Activated naive CD4-positive, alpha-beta T cell treated with anti-CD3 and anti-CD28 coated beads, Interleukin-2, amount 50 U/mL, for 24 hours (primary cell): ENCODE data around the gene CBX4.
A peak's percentile ranks its signal among the peaks of the same experiment; 100 is the strongest.

ENCODE experiments used
- H3K27ac Mint-ChIP-seq: one replicate; pipeline ENCODE4 v1.8.0; 2021; ENCODE audit warnings: mild to moderate bottlenecking, mixed read lengths
- H3K27me3 Mint-ChIP-seq: one replicate; pipeline ENCODE4 v1.8.0; 2021; ENCODE audit warnings: mixed read lengths
- H3K36me3 Mint-ChIP-seq: one replicate; pipeline ENCODE4 v1.8.0; 2021; ENCODE audit warnings: mixed read lengths
- H3K4me1 Mint-ChIP-seq: one replicate; pipeline ENCODE4 v1.8.0; 2021; ENCODE audit warnings: mixed read lengths
- H3K4me3 Mint-ChIP-seq: one replicate; pipeline ENCODE4 v1.8.0; 2021; ENCODE audit warnings: mild to moderate bottlenecking, mixed read lengths
- H3K9me3 Mint-ChIP-seq: one replicate; pipeline ENCODE4 v1.8.0; 2021; ENCODE audit warnings: mixed read lengths

CBX4 gene

GRCh38 chr17:79814974-79815835, 24.0 kb downstream of the CBX4 start:
- H3K27me3 Mint-ChIP-seq: peaks cover 29% of the 10 kb centered on the region
- peaks cover 3% of the 10 kb centered on the region for H3K36me3 Mint-ChIP-seq
- H3K27ac Mint-ChIP-seq: no peak overlapping the region
- peaks cover 24% of the 10 kb centered on the region for H3K4me1 Mint-ChIP-seq
- no peak overlapping the region for H3K4me3 Mint-ChIP-seq
- H3K9me3 Mint-ChIP-seq: no peaks in the 10 kb centered on the region

GRCh38 chr17:79814127-79814973, 24.9 kb downstream of the CBX4 start:
- Mint-ChIP-seq H3K4me1 (peaks cover 24% of the 10 kb centered on the region), H3K4me3 (peak overlapping the region; percentile 66), H3K9me3 (no peaks in the 10 kb centered on the region), H3K27me3 (peaks cover 29% of the 10 kb centered on the region), H3K36me3 (peaks cover 3% of the 10 kb centered on the region), H3K27ac (peak overlapping the region; percentile 65)

- H3K27ac Mint-ChIP-seq: no peak overlapping the region
- peaks cover 3% of the 10 kb centered on the region for H3K36me3 Mint-ChIP-seq
- no peaks in the 10 kb centered on the region for H3K9me3 Mint-ChIP-seq
- no peak overlapping the region for H3K4me3 Mint-ChIP-seq
- H3K4me1 Mint-ChIP-seq: peaks cover 31% of the 10 kb centered on the region
- peaks cover 35% of the 10 kb centered on the region for H3K27me3 Mint-ChIP-seq
Observed at GRCh38 chr17:79813297-79814126, 25.7 kb downstream of the CBX4 start.

- peaks cover 33% of the 10 kb centered on the region for H3K4me1 Mint-ChIP-seq
- no peak overlapping the region for H3K27ac Mint-ChIP-seq
- peak overlapping the region; percentile 77 for H3K4me3 Mint-ChIP-seq
- H3K27me3 Mint-ChIP-seq: peaks cover 37% of the 10 kb centered on the region
- peaks cover 3% of the 10 kb centered on the region for H3K36me3 Mint-ChIP-seq
- no peaks in the 10 kb centered on the region for H3K9me3 Mint-ChIP-seq
Observed at GRCh38 chr17:79812353-79813258, 26.6 kb downstream of the CBX4 start.

- peaks cover 3% of the 10 kb centered on the region for H3K36me3 Mint-ChIP-seq
- H3K27me3 Mint-ChIP-seq: peaks cover 41% of the 10 kb centered on the region
- no peaks in the 10 kb centered on the region for H3K9me3 Mint-ChIP-seq
- peak overlapping the region; percentile 59 for H3K4me3 Mint-ChIP-seq
- H3K4me1 Mint-ChIP-seq: peaks cover 33% of the 10 kb centered on the region
- H3K27ac Mint-ChIP-seq: peak overlapping the region; percentile 30
Observed at GRCh38 chr17:79811868-79812352, 27.3 kb downstream of the CBX4 start.

GRCh38 chr17:79811011-79811867, 28.0 kb downstream of the CBX4 start:
- Mint-ChIP-seq H3K4me3 (peak overlapping the region; percentile 76), H3K4me1 (peaks cover 32% of the 10 kb centered on the region), H3K9me3 (no peaks in the 10 kb centered on the region), H3K27ac (peak overlapping the region; percentile 30), H3K27me3 (peaks cover 43% of the 10 kb centered on the region), H3K36me3 (peaks cover 3% of the 10 kb centered on the region)

GRCh38 chr17:79810130-79811010, 28.9 kb downstream of the CBX4 start:
- peaks cover 3% of the 10 kb centered on the region for H3K36me3 Mint-ChIP-seq
- no peak overlapping the region for H3K27ac Mint-ChIP-seq
- peaks cover 32% of the 10 kb centered on the region for H3K4me1 Mint-ChIP-seq
- peaks cover 45% of the 10 kb centered on the region for H3K27me3 Mint-ChIP-seq
- H3K4me3 Mint-ChIP-seq: peak overlapping the region; percentile 76
- H3K9me3 Mint-ChIP-seq: no peaks in the 10 kb centered on the region

GRCh38 chr17:79809530-79810129, 29.6 kb downstream of the CBX4 start:
- Mint-ChIP-seq H3K9me3 (no peaks in the 10 kb centered on the region), H3K4me1 (peaks cover 39% of the 10 kb centered on the region), H3K36me3 (peaks cover 3% of the 10 kb centered on the region), H3K27ac (no peak overlapping the region), H3K27me3 (peaks cover 51% of the 10 kb centered on the region), H3K4me3 (peak overlapping the region; percentile 42)

GRCh38 chr17:79808763-79809529, 30.3 kb downstream of the CBX4 start:
- Mint-ChIP-seq H3K36me3 (no peaks in the 10 kb centered on the region), H3K9me3 (no peaks in the 10 kb centered on the region), H3K27ac (peak overlapping the region; percentile 77), H3K4me1 (peaks cover 38% of the 10 kb centered on the region), H3K27me3 (peaks cover 48% of the 10 kb centered on the region), H3K4me3 (peak overlapping the region; percentile 26)

- Mint-ChIP-seq H3K4me3 (no peak overlapping the region), H3K27ac (peak overlapping the region; percentile 59), H3K4me1 (peaks cover 36% of the 10 kb centered on the region), H3K27me3 (peaks cover 47% of the 10 kb centered on the region), H3K9me3 (no peaks in the 10 kb centered on the region), H3K36me3 (no peaks in the 10 kb centered on the region)
Observed at GRCh38 chr17:79806863-79807720, 32.1 kb downstream of the CBX4 start.

- peak overlapping the region; percentile 59 for H3K27ac Mint-ChIP-seq
- H3K27me3 Mint-ChIP-seq: peaks cover 48% of the 10 kb centered on the region
- H3K4me3 Mint-ChIP-seq: no peak overlapping the region
- no peaks in the 10 kb centered on the region for H3K9me3 Mint-ChIP-seq
- no peaks in the 10 kb centered on the region for H3K36me3 Mint-ChIP-seq
- H3K4me1 Mint-ChIP-seq: peaks cover 36% of the 10 kb centered on the region
Observed at GRCh38 chr17:79806446-79806760, 32.8 kb downstream of the CBX4 start.
